Hematopoietic multipotent progenitor cell treated with erythropoietin and hydrocortisone succinate and interleukin-3 and kit ligand, for 6 days (in vitro differentiated cells): ENCODE measurements around the gene CALHM5.

Experiments
- DNase-seq: peaks from one replicate; pipeline ENCODE4 v3.0.0-alpha.2; 2015

CALHM5 gene

DNA sequence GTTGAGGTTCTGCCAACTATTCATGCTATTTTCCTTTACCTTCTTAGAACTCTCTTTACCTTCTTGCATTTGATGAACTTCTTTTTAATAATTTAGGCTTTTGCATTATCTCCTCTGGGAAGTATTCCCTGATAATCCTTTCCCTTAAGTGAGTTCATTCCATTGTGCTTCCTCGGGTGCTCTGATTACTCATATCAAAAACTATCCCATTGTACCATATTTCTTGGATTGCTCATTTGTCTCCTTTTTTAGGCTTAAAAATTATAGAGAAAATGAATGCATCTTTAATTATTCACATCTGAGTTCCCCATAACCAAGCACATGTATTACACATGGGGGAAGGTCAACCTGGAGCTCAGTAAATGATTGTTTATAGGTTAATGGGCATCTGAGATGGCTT lies 44.6 kb downstream of the CALHM5 start:
- no peak for DNase-seq

DNA sequence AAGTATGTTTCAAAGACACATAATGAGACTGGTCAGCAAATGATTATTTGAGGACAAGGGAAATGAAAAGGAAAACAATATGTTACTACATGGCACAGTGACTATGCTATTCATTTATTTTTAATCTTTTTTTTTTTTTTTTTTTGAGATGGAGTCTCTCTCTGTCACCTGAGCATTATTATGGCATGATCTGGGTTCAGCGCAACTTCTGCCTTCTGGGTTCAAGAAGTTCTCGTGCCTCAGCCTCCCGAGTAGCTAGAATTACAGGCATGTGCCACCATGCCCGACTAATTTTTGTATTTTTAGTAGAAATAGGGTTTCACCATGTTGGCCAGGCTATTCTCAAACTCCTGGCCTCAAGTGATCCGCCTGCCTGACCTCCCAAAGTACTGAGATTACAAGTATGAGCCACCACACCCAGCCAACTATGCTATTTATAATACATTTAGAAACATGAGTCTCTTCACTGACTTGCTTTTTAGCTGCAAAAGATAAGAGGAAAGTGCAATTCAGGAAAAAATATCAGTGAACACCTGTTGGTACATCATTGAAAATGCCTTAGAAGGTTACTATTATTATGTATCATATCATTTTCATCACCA lies 45.5 kb downstream of the CALHM5 start:
- DNase-seq = no peak

DNA sequence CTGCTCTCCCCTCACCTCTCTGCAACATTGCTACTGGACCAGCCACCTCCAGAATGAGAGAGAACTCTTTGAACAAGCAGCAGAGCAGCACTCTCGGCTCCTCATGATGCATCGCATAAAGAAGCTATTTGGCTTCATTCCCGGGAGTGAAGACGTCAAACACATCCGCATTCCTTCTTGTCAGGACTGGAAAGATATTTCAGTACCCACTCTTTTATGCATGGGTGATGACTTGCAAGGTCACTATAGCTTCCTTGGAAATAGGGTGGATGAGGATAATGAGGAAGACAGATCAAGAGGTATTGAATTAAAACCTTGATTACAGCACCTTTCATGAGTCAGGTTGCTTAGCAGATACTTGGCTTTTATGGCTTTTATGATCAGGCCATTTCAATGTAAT lies 46.5 kb downstream of the CALHM5 start:
- no peak for DNase-seq

GRCh38 chr6:116560130-116560529 lies 48.7 kb downstream of the CALHM5 start:
- no peak for DNase-seq

GRCh38 chr6:116561377-116562018 lies 50.1 kb downstream of the CALHM5 start:
- peak; percentile 84 for DNase-seq

DNA sequence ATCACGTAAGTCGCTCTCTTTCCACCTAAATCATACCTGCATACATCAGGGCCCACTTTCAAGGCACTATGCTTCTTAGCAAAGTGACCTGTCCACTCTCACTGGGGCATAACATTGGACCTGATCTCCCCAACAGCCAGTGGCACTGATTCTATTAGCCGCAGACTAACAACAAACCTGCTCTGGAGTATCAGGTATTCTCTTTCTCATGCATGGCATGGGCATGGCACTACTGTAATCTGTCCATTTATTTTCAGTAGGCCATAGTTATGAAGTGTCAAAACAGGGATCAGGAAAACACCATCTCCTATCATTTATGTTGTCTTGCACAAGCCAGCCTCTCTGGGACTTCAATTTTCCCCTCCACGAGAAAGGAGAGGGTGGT lies 50.6 kb downstream of the CALHM5 start:
- DNase-seq = no peak

GRCh38 chr6:116562614-116563013 lies 51.2 kb downstream of the CALHM5 start:
- peak; percentile 37 for DNase-seq

DNA sequence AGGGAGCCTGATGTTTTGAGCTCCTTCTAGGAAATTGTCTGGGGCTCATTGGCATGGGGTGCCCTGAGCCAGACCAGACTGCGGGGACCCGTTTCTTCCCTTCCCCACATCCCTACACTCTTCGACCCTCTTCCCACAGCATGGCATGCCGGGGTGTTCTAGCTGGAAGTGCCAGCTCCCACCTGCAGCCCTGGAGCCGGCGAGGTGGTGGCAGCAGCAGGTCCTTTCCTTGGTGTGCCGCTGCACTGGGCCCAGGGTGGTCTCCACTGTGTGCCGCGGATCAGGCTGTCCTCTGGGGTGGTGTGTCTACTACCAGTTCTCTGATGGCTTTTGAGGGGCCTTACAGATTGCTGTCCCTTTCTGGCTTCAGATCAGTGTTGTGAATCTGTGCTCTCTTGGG lies 52.4 kb downstream of the CALHM5 start:
- DNase-seq = no peak

DNA sequence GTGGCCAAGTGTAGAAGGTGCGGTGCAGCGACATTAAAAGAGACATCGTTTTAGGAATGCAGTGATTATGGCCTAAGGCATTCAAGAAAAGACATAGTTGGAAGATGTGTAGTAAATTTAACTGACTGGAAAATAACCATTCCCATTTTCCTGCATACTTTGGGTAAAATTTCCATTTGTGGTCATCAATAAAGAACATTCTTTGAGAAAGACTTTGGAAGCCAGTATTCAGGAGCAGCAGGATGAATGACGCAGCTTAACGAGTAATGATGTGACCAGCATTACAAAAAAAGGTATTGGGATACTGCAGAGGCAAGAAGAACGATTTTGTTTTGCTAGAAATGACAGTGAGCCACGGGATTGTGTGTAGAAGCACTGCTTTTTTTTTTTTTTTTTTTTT lies 52.9 kb downstream of the CALHM5 start:
- no peak for DNase-seq

- DNase-seq = peak; percentile 23
Measured at GRCh38 chr6:116564921-116565872, 53.8 kb downstream of the CALHM5 start.

DNA sequence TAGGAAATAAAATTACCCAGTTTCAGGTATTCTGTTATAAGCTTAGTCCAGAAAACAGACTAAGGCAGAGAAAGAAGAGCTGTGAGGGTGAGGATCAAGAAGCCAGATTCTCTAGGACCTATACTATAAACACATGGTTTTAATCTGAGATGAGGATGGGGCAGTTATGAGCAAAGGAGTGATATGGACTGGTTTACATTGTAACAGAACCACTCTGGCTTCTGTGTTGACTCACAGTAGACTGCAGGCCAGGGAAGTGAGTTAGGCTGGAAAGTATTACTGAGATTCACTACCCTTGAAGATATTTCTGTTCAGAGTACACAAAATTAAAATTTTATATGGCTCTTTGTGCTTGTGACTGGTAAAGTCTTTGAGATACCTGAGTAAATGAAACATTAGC lies 56.7 kb downstream of the CALHM5 start:
- no peak for DNase-seq

DNA sequence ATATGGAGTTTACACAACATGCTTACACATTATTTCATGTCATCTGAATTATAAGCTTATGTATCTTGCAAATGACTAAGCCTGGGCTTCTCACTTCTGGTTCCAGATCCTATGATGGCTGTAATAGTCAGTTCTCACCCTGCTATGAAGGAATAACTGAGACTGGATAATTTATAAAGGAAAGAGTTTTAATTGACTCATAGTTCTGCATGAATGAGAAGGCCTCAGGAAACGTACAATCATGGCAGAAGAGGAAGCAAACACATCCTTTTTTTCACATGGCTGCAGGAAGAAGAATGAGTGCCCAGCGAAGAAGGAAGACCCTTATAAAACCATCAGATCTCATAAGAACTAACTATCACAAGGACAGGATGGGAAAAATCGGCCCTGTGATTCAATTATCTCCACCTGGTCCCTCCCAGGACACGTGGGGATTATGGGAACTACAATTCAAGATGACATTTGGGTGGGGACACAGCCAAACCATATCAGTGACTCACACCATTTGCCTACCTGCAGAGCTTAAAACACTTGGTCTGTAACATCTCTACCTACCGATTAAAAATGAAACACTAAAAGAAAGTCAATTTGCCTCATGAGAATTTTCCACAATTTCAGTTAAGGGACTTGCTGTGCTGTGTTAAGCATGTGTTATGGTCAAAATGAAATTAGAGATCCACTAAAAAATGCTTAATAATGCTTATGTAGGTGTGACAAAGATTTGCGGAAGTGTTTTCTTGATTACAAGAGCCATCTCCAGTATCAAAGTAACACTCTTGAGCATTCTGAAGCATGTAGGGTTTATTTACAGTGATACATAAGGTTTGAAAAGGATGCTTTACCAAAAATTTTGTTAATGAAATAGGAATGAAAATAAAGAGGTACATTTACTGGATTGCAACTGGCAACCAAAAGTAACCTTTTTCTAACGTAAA lies 57.6 kb downstream of the CALHM5 start:
- DNase-seq = no peak

GRCh38 chr6:116570856-116571682 lies 59.6 kb downstream of the CALHM5 start, which contains the start of gene RWDD1:
TSS of gene RWDD1 (plus strand) at chr6:116571504. CDS start at chr6:116571583, 79 bp downstream.
- peak; percentile 98 for DNase-seq

GRCh38 chr6:116571683-116572000 lies 60.2 kb downstream of the CALHM5 start:
- DNase-seq = no peak

DNA sequence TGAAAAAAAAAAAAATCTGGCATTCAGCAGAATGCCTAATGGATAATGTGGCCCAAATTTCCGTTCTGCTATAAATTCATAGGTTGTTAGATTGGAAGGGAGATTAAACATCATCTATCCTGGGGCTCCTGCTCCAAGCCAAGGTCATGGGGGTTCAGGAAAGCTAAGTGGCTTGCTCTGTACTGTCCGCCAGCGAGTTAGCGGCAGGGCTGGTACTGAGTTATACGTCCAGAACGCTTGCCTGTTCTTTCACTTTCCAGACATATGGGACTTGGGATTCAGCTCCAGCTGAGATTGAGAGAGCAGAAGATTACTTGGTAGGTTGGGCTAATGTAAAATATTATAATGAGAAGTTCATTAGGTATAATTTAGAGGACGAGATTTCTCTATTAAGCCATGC lies 60.7 kb downstream of the CALHM5 start:
- DNase-seq = peak; percentile 56
